GM12874 (cell line): ENCODE data around the gene OMG.

Experiments used
- CTCF ChIP-seq: IDR thresholded peaks from 2 replicates; pipeline ENCODE4 v1.5.1; 2011; ENCODE audit warnings: low read depth, mild to moderate bottlenecking, control low read depth, low read length, moderate library complexity; ENCODE audit not compliant: insufficient read depth

OMG gene

GRCh38 chr17:31311526-31311925 is 14.5 kb upstream of the OMG start:
- TF ChIP-seq CTCF, result no peak

GRCh38 chr17:31310886-31311285 is 13.8 kb upstream of the OMG start:
- no peak for TF ChIP-seq CTCF

- no peak for TF ChIP-seq CTCF
Observed at GRCh38 chr17:31310260-31310659, 13.2 kb upstream of the OMG start.

DNA sequence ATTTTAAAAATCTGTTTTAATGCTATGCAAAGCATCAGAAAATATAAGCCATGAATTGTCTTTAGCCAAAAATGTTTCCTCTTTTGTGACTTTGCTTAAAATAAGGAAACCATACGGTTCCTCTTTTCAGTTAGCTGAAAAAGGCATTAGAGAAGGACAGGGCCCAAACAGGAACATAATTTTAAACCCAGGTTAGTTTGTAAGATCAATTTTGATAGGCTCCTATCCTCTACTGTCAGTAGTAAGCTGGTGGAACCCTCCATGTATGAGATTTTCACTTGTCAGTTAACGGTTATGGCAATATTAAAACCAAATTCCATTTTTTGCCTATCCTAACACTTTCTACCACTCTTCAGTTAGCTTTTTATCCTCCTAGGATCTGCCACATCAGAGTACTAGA is 12.5 kb upstream of the OMG start:
- TF ChIP-seq CTCF, result no peak

- no peak for TF ChIP-seq CTCF
Observed at GRCh38 chr17:31308372-31309334, 11.6 kb upstream of the OMG start.

DNA sequence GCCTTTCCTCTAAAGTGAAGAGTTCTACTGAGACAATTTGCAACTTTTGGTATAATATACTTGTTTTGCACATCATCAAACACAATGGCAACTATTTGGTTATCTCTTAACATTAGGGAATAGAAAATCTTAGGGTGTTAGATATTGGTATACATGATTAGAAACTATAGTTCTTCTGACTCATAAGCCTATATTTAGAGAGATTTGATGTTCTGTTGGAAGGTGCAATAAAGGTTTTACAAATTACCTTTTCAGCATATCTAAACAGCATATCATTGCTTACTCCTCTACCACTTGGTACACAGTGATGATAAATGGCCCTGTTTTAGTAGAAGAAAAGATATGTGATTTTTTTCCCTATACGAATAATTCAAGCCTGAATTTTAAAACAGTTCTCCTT is 10.6 kb upstream of the OMG start:
- TF ChIP-seq CTCF, result no peak

GRCh38 chr17:31299624-31300023 is 2.6 kb upstream of the OMG start:
- no peak for TF ChIP-seq CTCF
